GM18511 (cell line): ENCODE results near the gene TTC32.
"Not testable (repeated sequence)": the region's sequence is repeated elsewhere in the genome, so short reads cannot be mapped to it uniquely, and the experiment has no call there.

Source experiments
- ATAC-seq: cut with Tn5 transposase; IDR thresholded peaks from one replicate; pipeline ENCODE4 v1.9.1; 2021; ENCODE audit warnings: mild to moderate bottlenecking, moderate library complexity; ENCODE audit not compliant: unreplicated experiment

The TTC32 gene

DNA sequence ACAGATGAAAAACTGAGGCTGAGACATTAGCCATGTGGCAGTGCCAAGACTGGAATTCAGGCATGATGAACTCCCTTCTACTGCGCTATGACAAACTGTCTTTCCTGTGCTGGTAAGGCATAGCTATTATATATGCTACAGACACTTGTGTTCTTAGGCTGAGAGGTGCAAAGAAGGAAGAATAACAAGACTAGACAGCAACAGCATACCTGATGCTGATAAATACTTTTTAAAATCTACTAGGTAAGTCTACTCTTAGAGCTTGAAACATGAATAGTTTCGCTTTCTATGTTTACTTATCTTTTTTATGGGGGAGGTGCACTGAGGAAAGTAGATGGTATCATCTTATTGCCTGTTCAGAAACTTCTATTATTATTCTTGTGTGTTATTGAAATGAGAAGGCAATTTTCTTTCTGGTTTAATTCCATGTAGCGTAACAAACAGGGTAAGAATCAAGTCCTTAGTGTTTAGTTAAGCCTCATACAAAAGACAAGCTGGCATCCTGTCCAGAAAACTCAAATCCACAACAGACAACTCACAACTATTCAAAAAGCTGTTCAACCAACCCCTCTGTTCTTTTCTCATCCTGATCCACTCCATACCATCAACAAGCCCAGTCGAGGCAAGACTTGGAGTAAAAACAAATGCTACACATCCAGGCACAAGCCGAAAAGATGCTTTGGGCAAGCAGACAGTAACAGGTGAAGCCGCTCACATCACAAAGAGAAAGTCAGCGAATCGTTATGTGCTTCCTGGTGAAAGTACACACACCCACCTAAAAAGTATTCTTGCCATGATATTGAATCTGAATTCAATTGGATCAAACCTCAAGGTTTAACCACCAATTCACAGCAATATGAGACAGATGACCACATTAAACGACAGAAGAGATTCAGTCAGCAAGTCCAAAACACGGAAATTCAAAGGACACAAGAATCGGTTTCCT, 1.5 kb downstream of the TTC32 start:
- ATAC-seq: peak; percentile 27

DNA sequence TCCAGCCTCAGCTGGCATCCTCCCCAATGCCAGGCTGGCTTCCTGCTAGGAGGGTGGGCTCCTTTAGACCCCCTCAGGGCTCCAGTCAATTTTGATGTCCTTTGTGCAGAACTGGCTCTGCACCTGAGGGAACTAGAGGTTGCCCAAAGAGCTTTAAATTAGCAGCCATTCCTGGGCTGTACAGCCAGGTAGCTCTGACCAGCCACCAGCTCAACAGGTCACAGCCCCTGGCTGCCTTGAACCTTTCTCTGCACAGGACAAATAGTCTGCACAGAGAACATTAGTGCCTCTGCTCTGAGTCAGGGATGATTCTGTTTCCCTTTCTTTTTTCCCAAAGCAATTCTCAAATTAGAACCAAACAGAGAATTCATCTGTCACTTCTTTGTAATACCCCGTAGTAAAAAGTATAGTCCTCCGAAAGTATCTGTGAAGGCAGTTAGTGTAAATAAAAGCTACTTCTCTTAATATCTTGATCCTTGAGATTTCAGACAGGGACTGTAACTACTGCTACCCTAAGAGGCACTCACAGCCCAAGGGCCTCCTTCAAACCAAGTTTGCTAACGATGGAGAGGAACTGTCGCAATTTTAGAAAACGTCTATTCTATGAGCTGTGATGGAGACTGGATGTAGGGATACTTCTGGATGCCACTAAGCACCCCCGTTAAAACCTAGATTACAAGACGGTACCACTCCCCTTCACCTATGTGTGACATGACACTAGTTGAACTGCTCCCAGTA, 3.0 kb downstream of the TTC32 start:
- no peak for ATAC-seq

DNA sequence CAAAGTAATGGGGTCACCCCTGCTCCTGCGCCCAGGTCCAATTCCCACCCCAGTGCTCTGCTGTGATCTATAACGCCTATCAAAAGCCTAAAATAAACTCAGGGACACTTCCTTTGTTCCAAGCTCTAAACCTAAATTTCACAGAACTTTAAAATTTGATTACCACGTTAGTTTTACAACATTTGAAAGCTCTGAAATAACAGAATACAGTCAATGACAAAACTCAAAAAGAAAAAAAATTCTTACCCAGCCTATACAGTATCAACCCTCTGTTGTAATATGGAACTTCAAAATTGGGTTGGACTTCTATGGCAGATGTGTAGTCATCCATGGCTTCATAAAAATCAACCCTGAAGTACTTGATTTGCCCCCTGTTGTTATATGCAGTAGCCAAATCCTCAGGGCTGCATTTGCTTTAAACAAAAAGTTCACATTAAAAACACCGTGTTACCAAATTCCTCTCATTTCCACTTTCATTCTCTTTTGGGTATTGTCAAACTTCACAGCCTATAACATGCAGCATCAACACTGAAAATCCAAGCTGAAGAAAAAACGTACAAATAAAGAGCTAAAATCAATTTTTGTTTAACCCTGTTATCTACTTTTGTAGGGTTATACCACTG, 4.0 kb downstream of the TTC32 start:
- ATAC-seq: no peak

DNA sequence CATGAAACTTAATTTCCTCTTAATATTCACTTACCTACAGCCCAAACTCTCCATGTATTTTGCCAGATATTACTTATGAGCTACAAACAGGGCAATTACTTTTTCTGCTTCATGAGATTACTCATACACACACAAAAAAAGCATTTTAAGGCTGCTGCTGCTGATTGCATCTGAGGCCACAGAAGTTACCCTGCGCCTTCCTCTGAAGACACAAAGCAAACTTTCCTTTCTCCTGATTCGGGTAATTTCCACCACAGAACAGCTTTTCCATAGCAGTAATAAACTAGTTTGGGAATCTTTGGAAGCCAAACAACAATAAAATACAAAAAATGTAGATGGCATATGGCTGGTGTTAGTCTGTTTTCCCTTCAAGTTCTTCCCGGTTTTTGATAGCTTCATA, 6.2 kb downstream of the TTC32 start:
- no peak for ATAC-seq

DNA sequence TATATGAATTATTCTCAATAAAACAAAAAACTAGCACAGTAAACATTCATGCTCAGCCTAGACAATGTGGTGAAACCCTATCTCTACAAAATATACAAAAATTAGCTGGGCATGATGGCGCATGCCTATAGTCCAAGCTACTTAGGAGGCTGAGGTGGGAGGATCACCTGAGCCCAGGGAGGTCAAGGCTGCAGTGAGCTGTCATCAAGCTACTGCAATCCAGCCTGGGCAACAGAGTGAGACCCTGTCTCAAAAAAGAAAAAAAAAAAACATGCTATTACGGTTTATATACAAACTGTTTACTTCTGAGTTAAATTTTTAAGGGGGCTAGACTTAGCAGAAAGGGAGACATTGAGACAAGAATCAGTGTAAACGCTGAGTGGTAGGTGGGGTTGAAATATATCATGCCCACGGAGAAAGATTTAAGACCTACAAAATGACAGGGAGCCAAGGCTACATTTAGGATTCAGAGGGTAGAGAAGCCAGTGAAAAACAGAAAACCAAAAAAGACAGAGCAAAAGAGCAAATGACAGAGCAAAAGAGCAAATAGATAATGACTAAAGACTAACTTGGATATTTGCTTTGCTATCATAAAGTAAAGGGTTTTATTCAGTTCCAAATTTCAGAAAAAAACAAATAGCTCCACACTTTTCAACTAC, 7.5 kb downstream of the TTC32 start:
- ATAC-seq: peak; percentile 27

DNA sequence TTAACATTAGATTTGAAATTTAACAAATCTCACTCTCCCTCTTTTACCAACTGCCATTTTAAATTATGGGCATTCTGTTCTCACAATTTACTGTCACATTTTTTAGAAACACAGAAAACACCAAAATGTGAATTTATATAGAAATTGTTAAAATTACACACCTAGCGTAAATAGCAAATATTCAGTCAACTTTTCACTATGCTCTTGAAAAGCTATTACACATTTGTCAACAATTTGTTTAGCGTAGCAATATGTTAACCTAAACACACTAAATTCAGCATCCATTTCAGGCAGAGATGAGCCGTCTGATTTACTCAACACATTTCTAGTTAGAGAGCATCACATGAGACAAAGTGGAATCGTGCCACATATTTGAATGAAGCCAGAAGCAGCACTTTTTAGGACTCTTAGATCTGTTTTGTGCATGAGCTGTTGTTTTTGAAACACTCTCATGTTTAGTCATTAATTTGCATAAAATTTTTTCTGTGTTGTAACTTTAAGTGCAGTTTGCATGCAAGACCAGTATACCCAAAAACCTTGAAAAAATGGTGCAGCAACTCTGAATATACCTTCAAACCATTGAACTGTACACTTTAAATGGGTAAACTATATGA, 8.2 kb downstream of the TTC32 start:
- peak; percentile 73 for ATAC-seq

DNA sequence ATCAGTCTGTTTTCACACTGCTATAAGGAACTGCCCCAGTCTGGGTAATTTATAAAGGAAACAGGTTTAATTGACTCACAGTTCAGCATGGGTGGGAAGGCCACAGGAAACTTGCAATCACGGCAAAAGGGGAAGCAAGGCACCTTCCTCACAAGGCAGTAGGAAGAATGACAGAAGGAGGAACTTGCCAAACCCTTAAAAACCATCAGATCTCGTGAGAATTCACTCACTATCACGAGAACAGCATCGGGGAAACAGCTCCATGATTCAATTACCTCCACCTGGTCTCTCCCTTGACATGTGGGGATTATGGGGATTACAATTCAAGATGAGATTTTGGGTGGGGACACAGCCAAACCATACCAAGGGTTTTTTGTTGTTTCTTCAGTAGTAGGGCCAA, 9.8 kb downstream of the TTC32 start:
- not testable (repeated sequence) for ATAC-seq

DNA sequence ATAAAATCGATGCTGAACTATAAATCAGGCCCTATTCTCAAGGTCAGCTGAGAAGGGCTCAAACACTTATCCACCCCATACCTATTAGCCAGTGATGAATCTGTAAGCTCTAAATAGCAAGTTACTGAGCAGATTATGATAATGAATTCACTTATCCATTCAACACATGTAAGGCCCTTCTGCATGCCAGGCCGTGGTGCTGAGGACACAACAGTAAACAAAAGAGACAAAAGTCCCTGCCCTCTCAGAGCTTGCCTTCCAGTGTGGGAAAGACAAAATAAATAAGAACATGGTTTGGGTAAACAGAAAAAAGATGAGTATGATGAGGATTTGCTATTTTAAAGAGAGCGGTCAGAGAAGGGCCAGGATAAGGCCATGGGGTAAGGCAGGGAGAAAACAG, 11.7 kb downstream of the TTC32 start:
- ATAC-seq: no peak

DNA sequence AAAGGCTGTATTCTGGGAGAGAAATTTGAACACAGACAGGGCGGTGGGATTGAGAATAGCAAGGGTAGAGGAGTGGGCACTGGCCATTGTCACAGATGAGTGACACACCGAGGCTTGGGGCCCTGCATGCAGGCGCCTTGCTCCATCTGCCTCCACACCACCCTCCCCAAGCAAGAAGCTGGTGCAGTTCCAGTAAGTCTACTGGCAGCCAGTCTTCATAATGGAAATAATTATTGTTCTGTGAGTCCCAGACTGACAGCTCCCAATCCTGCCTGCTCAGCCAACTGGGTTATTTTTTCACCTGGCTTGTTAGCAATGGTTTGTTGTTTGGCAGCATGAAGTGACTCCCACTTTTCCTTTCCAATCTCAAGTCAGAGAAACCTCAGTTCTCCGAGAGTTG, 13.0 kb downstream of the TTC32 start:
- ATAC-seq: no peak

DNA sequence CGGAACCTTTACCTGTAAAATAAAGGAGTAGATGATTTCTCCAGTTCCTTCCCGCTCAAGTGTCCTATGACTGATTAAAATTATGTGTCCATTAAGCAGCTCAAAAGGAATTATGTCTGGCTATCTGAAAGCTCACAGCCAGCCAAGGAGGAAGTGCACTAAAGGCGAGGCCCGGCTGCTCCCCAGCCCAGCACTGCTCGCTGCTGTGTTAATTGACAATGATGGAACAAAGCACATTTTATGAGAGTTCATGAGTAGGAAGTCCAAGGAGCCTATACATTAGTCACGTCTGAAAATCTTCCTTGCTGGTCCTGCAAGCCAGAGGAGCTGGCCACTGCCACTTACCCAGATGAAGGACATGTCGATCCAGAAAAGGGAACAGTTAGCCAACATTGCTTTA, 14.3 kb downstream of the TTC32 start:
- ATAC-seq: no peak

DNA sequence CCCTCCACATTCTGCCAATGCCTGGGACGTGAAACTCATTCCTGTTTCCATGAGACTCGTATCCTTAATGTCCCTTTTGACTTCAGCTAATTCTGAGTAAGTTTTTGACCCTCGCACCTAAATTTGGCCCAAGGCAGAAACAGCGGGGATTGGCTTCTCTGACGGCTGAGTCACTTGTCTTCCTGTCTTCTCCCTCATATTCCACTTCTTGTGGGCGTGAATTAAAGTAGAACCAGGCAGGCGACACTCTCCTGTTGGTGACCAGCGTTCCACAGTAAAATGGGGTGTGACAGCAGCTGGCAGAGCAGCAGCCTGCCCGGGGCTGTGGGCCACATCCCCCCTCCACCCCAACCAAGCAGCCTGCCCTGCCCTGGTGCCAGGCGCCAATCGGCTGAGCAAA, 15.5 kb downstream of the TTC32 start:
- no peak for ATAC-seq

DNA sequence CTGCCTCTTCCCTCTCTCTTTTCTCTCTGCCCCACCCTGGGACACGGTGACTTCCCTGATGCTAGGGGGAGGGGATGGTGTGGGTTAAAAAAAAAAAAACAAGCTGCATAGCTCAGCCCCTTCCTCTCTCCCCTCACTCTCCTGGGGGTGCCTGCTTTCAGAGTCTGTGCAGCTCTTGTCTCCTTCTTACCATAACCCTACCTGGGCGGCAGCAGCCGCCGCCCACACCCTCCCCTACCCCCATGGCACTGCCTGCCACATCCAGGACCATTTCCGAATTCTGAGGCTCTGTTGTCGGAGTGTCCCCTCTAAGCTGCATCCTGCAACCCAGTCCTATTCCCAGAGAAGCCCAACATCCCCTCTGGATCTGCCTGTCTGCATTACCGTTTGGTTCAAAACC, 16.0 kb downstream of the TTC32 start:
- ATAC-seq: no peak

DNA sequence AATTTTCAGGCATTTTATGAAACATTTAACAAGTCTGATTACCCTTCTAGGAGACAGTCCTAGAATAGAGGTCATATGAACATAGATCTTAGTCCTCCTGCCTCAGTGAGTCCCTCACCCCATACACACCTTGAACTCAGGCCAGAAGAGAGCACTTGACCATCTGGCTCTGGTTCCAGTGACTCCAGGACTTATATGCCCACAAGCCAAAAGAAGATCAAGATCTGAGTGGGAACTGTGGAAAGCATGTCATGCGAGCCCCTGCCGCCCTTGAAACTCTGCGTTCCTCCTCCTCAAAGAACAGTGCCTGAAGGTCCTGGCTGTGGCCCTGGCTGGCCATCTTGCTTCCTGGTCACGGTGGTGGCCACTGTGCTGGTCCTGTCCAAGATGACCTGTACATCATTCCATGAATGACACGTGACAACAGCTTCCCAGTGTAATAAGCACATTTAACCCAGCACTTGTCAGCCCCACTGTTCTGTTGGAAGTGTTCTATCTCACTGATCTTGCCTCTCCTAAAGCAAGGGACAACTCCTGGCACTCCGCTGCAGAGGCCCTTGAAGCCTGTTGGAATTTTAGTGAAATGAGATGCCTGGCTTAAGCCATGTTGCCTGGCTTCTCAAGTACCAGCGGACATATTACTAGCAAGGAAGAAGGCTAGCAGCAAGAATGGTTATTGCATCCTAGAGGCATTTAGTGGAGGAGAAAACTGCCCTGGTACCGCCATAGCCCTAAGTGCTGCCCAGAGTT, 17.6 kb downstream of the TTC32 start:
- no peak for ATAC-seq

DNA sequence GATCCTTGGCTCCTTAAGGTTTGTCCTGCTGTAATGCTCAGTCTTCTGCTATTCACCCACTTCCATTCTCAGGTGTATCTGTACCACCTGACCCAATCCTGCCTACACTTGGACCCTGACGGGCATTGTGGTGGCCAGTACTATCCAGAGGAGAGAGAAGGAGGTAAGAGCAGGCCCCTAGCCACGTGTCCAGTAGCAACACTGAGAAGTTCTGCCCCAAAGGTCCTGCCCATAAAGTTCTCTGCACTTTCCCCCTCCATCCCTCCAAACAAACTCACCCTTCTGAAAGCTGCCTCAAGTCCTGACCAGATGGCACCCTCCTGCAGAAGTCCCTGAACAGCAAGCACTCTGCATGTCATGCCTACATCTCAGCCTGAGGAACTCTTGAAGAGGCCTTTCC, 18.3 kb downstream of the TTC32 start:
- ATAC-seq: no peak

DNA sequence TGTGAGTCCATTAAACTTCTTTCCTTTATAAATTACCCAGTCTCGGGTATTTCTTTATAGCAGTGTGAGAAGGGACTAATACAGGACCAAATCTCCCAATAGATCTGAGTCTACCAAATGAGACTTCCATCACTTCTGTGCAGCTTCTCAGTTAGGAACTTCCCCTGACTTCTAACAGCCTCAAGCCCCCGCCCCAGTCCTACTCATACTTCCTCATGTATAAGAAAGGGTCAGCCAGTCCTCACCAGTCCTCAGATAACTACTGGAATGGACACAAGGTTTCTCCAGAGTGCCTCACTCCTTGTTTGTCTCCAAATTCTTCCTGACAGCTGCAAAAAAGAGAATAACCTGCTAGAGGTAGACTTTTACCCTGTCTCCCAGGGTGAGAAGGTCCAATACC, 19.5 kb downstream of the TTC32 start:
- ATAC-seq: no peak

DNA sequence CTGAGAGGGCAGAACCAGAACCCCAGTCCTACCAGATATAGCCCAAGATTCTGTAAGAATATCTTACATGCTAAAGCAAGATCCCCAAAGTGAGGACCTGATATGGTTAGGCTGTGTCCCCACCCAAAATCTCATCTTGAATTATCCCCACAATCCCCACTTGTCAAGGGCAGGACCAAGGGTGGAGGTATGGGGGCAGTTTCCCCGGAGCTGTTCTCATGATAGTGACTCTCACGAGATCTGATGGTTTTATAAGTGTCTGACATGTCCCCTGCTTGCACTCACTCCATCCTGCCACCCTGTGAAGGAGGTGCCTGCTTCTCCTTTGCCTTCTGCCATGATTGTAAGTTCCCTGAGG, 19.9 kb downstream of the TTC32 start:
- ATAC-seq: no peak

DNA sequence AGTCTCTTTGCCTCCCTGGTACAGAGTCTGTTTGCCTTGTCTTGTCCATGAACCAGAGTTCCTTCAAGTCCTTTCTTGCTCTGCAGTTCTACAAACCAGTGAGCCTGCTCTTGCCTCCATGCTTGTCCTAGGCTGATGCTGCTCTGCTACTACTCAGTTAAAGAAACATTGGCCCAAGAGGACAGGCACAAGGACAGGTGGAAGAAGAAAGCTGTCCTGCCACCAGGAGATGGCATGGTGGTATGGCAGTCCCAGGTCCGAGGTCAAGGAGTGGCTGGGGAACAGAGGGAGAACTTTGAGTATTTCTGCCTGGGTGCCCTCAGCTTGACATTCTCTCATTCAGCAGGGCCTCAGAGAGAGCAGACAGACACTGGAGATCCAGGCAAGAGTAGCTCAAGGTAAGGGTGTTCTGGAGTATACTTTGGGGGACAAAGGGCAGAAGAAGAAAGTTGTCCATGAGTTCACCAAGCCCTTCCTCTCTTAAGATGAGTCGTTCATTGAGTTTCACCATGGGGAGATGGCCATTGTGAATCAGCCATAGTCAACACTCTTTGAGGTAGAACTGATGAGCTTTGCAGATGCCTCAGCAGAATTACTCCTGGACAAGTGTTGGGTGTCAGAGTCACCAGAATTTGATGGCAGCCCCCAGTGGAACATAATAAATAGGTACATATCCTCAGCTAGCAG, 20.4 kb downstream of the TTC32 start:
- ATAC-seq: no peak

DNA sequence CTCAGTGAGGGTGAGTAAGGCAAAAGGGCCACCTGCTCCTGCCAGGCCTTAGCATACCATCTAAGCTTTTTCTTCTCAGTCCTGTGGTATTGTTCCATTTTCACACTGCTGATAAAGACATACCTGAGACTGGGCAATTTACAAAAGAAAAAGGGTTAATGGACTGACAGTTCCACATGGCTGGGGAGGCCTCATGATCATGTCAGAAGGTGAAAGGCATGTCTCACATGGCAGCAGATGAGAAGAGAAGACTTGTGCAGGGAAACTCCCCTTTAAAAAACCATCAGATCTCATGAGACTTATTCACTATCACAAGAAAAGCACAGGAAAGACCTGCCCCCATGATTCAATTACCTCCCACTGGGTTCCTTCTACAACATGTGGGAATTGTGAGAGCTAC, 21.6 kb downstream of the TTC32 start:
- not testable (repeated sequence) for ATAC-seq

DNA sequence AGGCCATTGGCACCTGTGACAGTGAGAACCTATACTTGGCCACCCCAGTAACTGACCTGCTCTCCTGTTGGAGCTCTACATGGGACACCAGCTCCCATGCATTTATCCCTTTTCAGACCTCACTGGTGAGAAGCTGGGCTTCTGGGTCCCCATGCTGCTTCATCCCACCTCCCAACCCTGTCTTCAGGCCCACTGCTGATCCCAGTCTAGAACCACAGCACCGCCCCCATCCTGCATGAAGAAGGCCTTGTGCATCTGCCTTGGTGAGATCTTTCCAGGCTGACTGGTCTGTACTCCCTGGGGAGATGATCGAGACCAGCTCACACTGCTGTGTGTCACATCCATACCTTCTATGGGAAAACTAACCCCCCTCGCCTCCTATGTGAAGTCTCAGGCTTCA, 22.7 kb downstream of the TTC32 start:
- ATAC-seq: no peak
